Cardiac muscle cell (in vitro differentiated cells and primary cell): ENCODE measurements around the gene EPM2A. TPM values are rescaled to one million over a fixed set of nuclear protein-coding genes. Genes with fewer than 3 reads are reported as not detected.
A peak's percentile ranks its signal among the peaks of the same experiment; 100 is the strongest.

ENCODE experiments used
- DNase-seq, 2 donors: peaks; one replicate each; pipeline versions ENCODE4 v3.0.0 to v3.0.0-alpha.2; 2010 to 2017; ENCODE audit warnings: low read depth in 1 of 2, low spot score in 1 of 2
- H3K27ac ChIP-seq: fragments of 200-600 bp; sonication (generic); 2 replicates; pipeline ENCODE4 v1.5.1; 2016
- H3K27me3 ChIP-seq: fragments of 200-600 bp; sonication (generic); 2 replicates; pipeline ENCODE4 v1.6.0; 2016; ENCODE audit warnings: control low read depth
- H3K36me3 ChIP-seq: fragments of 200-600 bp; sonication (generic); 2 replicates; pipeline ENCODE4 v1.5.1; 2016; ENCODE audit warnings: control low read depth
- H3K4me1 ChIP-seq: fragments of 200-600 bp; sonication (generic); 2 replicates; pipeline ENCODE4 v1.8.1; 2017; ENCODE audit warnings: low read depth, mild to moderate bottlenecking, mixed run types
- H3K4me3 ChIP-seq: fragments of 200-600 bp; sonication (generic); 2 replicates; pipeline ENCODE4 v1.5.1; 2016; ENCODE audit warnings: mild to moderate bottlenecking
- H3K9me3 ChIP-seq: fragments of 200-600 bp; sonication (generic); 2 replicates; pipeline ENCODE4 v1.5.1; 2017; ENCODE audit warnings: low read depth, mild to moderate bottlenecking, control low read depth
- CTCF ChIP-seq: IDR thresholded peaks from 2 replicates; pipeline ENCODE4 v1.5.1; 2012; ENCODE audit warnings: low read depth, mild to moderate bottlenecking, low read length
- polyA plus RNA-seq: library from polyadenylated mRNA; unstranded; fragments of >200 nt; fragmentation: Nextera tagmentation; extraction: Ambion mirVana; gene quantifications from 2 replicates; pipeline ENCODE4 v1.2.1, GENCODE V29; 2016
- total RNA-seq: library from RNA; depleted of rRNA; stranded (reverse); fragments of >200 nt; gene quantifications from 2 replicates; pipeline ENCODE4 v1.2.3, GENCODE V29; 2016

The EPM2A gene
- total and polyA plus RNA-seq, 2 experiments from 2014 or later, result 23.1 to 28.3 TPM

- Histone ChIP-seq H3K4me3 (no peak overlapping the region), H3K9me3 (no peaks in the 10 kb centered on the region), H3K27ac (no peak overlapping the region), H3K36me3 (no peaks in the 10 kb centered on the region), H3K4me1 (no peaks in the 10 kb centered on the region), H3K27me3 (no peaks in the 10 kb centered on the region)
- TF ChIP-seq CTCF, result no peak
- DNase-seq, result no peak
Measured at GRCh38 chr6:145651988-145652387, 83.3 kb downstream of the EPM2A start.

- TF ChIP-seq CTCF, result no peak
- no peak overlapping the region for H3K4me3 ChIP-seq
Measured at GRCh38 chr6:145648149-145648548, 87.2 kb downstream of the EPM2A start.

GRCh38 chr6:145647602-145648001 lies 87.7 kb downstream of the EPM2A start:
- no peaks in the 10 kb centered on the region for H3K4me1 ChIP-seq
- no peaks in the 10 kb centered on the region for H3K36me3 ChIP-seq
- TF ChIP-seq CTCF, result no peak
- no peak overlapping the region for H3K27ac ChIP-seq
- H3K4me3 ChIP-seq, result no peak overlapping the region
- no peaks in the 10 kb centered on the region for H3K9me3 ChIP-seq
- no peaks in the 10 kb centered on the region for H3K27me3 ChIP-seq
- no peak for DNase-seq

More at GRCh38 chr6:145648149-145648548, 87.2 kb downstream of the EPM2A start:
- no peak for DNase-seq
- no peak overlapping the region for H3K27ac ChIP-seq
- no peaks in the 10 kb centered on the region for H3K36me3 ChIP-seq
- H3K4me1 ChIP-seq, result no peaks in the 10 kb centered on the region
- H3K9me3 ChIP-seq, result no peaks in the 10 kb centered on the region
- H3K27me3 ChIP-seq, result no peaks in the 10 kb centered on the region

GRCh38 chr6:145643760-145644159 lies 91.6 kb downstream of the EPM2A start:
- peak in 1 of 2 donors; percentile 9 for DNase-seq
- no peak overlapping the region for H3K27ac ChIP-seq
- no peak for TF ChIP-seq CTCF
- H3K4me1 ChIP-seq, result no peaks in the 10 kb centered on the region
- H3K4me3 ChIP-seq, result no peak overlapping the region
- H3K9me3 ChIP-seq, result no peaks in the 10 kb centered on the region
- H3K27me3 ChIP-seq, result no peaks in the 10 kb centered on the region
- no peaks in the 10 kb centered on the region for H3K36me3 ChIP-seq

GRCh38 chr6:145633981-145634627 lies 101.2 kb downstream of the EPM2A start:
- Histone ChIP-seq H3K4me3 (no peak overlapping the region), H3K4me1 (peaks cover 8% of the 10 kb centered on the region), H3K27ac (no peak overlapping the region), H3K27me3 (no peaks in the 10 kb centered on the region), H3K9me3 (no peaks in the 10 kb centered on the region), H3K36me3 (no peaks in the 10 kb centered on the region)
- DNase-seq, result peak; percentile 89 to 92
- TF ChIP-seq CTCF, result peak; percentile 92
